ENCODE measurements around the gene CSH2. TPM values are rescaled to one million over a fixed set of nuclear protein-coding genes. Genes with fewer than 3 reads are reported as not detected.
"Not testable (repeated sequence)": the region's sequence is repeated elsewhere in the genome, so short reads cannot be mapped to it uniquely, and the experiment has no call there.

Gene CSH2
- total RNA-seq, 2 experiments from 2014 or later: not detected

DNA sequence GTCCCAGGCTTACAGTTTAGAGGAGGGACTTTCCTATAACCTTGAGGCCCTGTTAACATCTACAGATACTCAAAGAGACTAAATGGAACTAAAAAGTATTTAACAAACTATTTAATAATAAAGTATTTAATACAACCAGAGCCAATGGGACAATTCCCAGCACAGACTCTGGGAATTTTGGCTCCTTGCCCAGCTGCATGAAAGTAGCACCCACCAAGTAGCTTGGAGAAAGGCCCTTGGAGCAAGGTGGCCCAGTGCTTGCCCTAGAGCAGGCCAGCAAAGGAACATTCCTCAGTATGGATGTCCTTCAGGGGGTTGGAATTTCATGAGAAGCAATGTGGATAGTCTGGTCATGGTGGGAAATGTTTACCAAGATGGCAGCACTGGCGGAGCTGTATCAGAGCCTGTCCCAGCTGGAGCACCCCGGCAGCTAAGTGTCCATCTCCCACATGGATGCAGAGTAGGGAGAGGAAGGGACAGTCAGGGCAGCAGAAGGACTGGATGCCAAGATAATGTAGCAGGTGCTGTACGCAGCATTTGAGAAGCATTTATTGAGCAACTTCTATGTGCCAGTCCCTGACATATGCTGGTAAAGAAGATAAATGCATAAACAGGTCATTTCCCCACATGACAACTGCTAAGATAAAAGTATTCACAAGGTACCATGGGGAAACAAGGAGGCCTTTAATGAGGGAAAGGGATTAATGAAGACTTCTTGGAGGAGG, 25.8 kb downstream of the CSH2 start:
- H3K9me3 Mint-ChIP-seq: peaks cover 11% of the 10 kb centered on the region
- intact Hi-C loops (cut with micrococcal nuclease): no loop called here
- peaks cover 20% of the 10 kb centered on the region for H3K4me1 Mint-ChIP-seq (ENCODE audit: low read depth)
- ChIA-PET CTCF (interaction anchor here (1.0 to 3.0 kb wide), 7 partner anchors 12 to 178 kb away, joined by 3 to 38 read pairs (median 4); partner anchors contain the start of gene GH1), POLR2A (interaction anchor here (0.6 to 3.2 kb wide), 5 partner anchors 18 to 149 kb away, joined by 4 to 11 read pairs (median 4); partner anchors contain the start of genes CCDC47, DDX42 and PSMC5)
- H3K4me3 Mint-ChIP-seq: peak overlapping the region; percentile 64
- H3K27me3 Mint-ChIP-seq: no peaks in the 10 kb centered on the region
- peak overlapping the region; percentile 95 for H3K27ac Mint-ChIP-seq
- ATAC-seq (no peak), DNase-seq (no peak)
- H3K36me3 Mint-ChIP-seq (ENCODE audit: low read depth): peaks cover 8% of the 10 kb centered on the region
- TF ChIP-seq, protein P1, sequence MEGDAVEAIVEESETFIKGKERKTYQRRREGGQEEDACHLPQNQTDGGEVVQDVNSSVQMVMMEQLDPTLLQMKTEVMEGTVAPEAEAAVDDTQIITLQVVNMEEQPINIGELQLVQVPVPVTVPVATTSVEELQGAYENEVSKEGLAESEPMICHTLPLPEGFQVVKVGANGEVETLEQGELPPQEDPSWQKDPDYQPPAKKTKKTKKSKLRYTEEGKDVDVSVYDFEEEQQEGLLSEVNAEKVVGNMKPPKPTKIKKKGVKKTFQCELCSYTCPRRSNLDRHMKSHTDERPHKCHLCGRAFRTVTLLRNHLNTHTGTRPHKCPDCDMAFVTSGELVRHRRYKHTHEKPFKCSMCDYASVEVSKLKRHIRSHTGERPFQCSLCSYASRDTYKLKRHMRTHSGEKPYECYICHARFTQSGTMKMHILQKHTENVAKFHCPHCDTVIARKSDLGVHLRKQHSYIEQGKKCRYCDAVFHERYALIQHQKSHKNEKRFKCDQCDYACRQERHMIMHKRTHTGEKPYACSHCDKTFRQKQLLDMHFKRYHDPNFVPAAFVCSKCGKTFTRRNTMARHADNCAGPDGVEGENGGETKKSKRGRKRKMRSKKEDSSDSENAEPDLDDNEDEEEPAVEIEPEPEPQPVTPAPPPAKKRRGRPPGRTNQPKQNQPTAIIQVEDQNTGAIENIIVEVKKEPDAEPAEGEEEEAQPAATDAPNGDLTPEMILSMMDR (IDR thresholded peaks at IDR 0.05): no peak

DNA sequence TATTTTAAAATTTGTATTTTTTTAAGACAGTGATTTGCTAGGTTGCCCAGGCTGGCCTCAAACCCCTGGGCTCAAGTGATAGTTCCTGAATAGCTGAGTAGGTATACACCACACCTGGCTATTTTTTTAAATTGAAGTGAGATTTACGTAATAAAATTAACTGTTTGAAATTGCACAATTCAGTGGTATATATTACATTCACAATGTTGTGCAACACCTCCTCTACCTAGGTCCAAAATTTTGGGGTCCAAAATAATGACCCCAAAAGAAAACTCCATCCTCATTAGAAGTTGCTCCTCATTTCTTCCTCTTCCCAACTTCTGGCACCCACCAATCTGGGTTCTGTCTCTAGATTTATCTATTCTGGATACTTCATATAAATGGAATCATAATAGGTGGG, 28.0 kb downstream of the CSH2 start:
- TF ChIP-seq, protein P1 (IDR thresholded peaks at IDR 0.05): no peak
- peaks cover 12% of the 10 kb centered on the region for H3K36me3 Mint-ChIP-seq (ENCODE audit: low read depth)
- intact Hi-C loops (cut with micrococcal nuclease): no loop called here
- ATAC-seq: no peak
- no peak overlapping the region for H3K27ac Mint-ChIP-seq
- H3K9me3 Mint-ChIP-seq: peaks cover 11% of the 10 kb centered on the region
- H3K4me1 Mint-ChIP-seq (ENCODE audit: low read depth): peaks cover 25% of the 10 kb centered on the region
- CTCF ChIA-PET: interaction anchor here (3.3 kb wide), 1 partner anchor 20 kb away, joined by 15 read pairs; no protein-coding TSS in a partner anchor
- DNase-seq: no peak
- POLR2A ChIA-PET: no interaction called here
- H3K27me3 Mint-ChIP-seq: no peaks in the 10 kb centered on the region
- H3K4me3 Mint-ChIP-seq: no peak overlapping the region

DNA sequence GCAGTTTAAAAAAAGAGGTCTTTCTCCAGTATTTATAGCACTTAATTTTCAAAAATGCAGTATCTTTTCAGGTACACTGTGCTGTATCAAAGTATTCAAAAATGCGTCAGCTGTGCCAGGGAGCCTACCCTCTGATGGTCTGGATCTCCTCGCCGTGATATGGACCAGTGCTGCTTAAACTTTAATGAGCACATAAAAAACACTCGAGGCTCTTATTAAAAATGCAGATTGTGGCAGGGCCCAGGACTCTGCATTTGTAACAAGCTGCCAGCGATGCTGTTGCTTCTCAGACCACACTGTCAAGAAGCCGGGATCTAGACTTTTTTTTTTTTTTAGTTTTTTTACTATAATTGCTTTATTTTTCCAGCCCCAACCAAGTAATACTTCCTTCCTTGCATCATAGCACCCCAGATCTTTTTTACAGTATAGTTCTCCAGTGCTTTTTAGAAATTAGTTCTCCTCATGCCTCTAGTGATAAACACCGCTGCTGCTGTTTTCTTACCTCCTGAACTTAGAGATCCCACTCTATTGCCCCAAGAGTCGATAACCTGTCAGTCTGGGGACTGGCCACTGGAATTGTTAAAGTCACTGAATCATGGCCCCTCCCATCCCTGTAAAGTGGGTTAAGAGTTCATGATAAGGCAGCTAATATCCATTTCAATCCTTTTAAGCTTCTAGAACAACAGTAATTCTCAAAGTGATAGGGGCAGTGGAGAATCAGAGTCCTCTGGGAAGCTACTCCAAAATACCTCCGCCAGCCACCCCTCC, 29.4 kb downstream of the CSH2 start:
- TF ChIP-seq, protein P1 (IDR thresholded peaks at IDR 0.05): no peak
- intact Hi-C loops (cut with micrococcal nuclease): no loop called here
- no peak for ATAC-seq
- CTCF ChIA-PET: interaction anchor here (0.6 to 3.3 kb wide), 9 partner anchors 10 to 102 kb away, joined by 3 to 15 read pairs (median 3); no protein-coding TSS in a partner anchor
- no peak for DNase-seq
- POLR2A ChIA-PET: interaction anchor here (0.7 to 7.8 kb wide), 10 partner anchors 9 to 494 kb away, joined by 3 to 188 read pairs (median 4); partner anchors contain the start of genes DDX42, FTSJ3 and PSMC5
- Mint-ChIP-seq H3K4me3 (peak overlapping the region; percentile 98), H3K27me3 (no peaks in the 10 kb centered on the region), H3K27ac (peak overlapping the region; percentile 95), H3K36me3 (ENCODE audit: low read depth) (peaks cover 15% of the 10 kb centered on the region), H3K4me1 (ENCODE audit: low read depth) (peaks cover 29% of the 10 kb centered on the region), H3K9me3 (peaks cover 10% of the 10 kb centered on the region)

DNA sequence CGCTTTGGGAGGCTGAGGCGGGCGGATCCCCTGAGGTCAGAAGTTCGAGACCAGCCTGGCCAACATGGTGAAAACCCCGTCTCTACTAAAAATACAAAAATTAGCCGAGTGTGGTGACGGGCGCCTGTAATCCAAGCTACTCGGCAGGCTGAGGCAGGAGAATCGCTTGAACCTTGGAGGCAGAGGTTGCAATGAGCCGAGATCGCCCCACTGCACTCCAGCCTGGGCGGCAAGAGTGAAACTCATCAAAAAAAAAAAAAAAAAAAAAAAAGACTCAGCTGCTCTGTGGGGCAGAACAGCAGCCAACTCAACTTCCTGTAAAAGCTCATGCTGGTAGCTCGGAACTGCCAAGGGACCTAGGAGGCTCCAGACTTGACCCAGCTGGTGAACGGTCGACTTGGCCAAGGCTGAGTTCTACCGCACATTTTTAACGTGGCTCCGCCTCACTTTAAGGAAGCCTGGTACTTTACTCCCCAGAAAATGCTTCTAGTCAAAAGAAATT, 30.0 kb downstream of the CSH2 start:
- POLR2A ChIA-PET: interaction anchor here (0.7 to 7.8 kb wide), 8 partner anchors 13 to 494 kb away, joined by 3 to 188 read pairs (median 4); partner anchors contain the start of genes DDX42, FTSJ3 and PSMC5

More for the DNA sequence above, 30.0 kb downstream of the CSH2 start:
- peaks cover 13% of the 10 kb centered on the region for H3K36me3 Mint-ChIP-seq (ENCODE audit: low read depth)
- intact Hi-C loops (cut with micrococcal nuclease); H3K9me3 Mint-ChIP-seq; H3K27me3 Mint-ChIP-seq; ATAC-seq: not testable (repeated sequence)
- peak overlapping the region; percentile 95 for H3K27ac Mint-ChIP-seq
- CTCF ChIA-PET: interaction anchor here (0.6 to 3.3 kb wide), 11 partner anchors 9 to 103 kb away, joined by 3 to 15 read pairs (median 3); partner anchors contain the start of genes FTSJ3 and PSMC5
- DNase-seq: peak; percentile 49
- peaks cover 30% of the 10 kb centered on the region for H3K4me1 Mint-ChIP-seq (ENCODE audit: low read depth)
- peak overlapping the region; percentile 98 for H3K4me3 Mint-ChIP-seq

Data from activated CD8-positive, alpha-beta T cell treated with anti-CD3 and anti-CD28 coated beads for 36 hours (primary cell).